GM12878 (cell line): ENCODE measurements around the gene SCARB2. TPM values are rescaled to one million over a fixed set of nuclear protein-coding genes. Genes with fewer than 3 reads are reported as not detected.

Experiments
- ATAC-seq: fragments of 200-7000 bp; cut with Tn5 transposase; 3 replicates; pipeline ENCODE4 v1.9.1; 2020; ENCODE audit warnings: mild to moderate bottlenecking, moderate library complexity
- BruUV-seq: library from RNA; stranded (reverse); fragments of 400-500 nt; replicated peaks from 2 replicates; lab custom pipeline; 2021; lab: Mats Ljungman, UMichigan
- CTCF ChIA-PET: fragments of 300-600 bp; sonication (Branson Sonifier 250); formaldehyde crosslinking; extraction: SDS; loops from one replicate; lab custom pipeline; 2021; ENCODE audit warnings: inconsistent platforms; lab: Yijun Ruan, JAX
- POLR2A ChIA-PET: fragments of 350-600 bp; formaldehyde crosslinking; extraction: SDS; loops from one replicate; lab custom pipeline; 2021; ENCODE audit warnings: inconsistent platforms; lab: Charles Lee
- RAD21 ChIA-PET: fragments of 300-600 bp; sonication (Branson Sonifier 250); formaldehyde crosslinking; loops from one replicate; lab custom pipeline; 2023; ENCODE audit warnings: antibody characterized with exemption; ENCODE audit not compliant: unreplicated experiment; lab: Charles Lee
- SMC1A ChIA-PET: fragments of 300-600 bp; sonication (Branson Sonifier 250); formaldehyde crosslinking; loops from one replicate; lab custom pipeline; 2023; ENCODE audit not compliant: unreplicated experiment, uncharacterized antibody; lab: Charles Lee
- DNase-seq: peaks from one replicate; pipeline ENCODE4 v3.0.0-alpha.2; 2011; ENCODE audit warnings: low read depth, low spot score
- FAIRE-seq: peaks from 3 replicates; lab custom pipeline; 2011; peaks lifted over from hg19 to GRCh38; lab: Jason Lieb, UNC
- H2AFZ ChIP-seq: 2 replicates; pipeline ENCODE4 v1.6.0; 2011; ENCODE audit warnings: low read depth, low read length, control low read depth; ENCODE audit not compliant: control insufficient read depth
- H3K27ac ChIP-seq: 2 replicates; pipeline ENCODE4 v1.5.1; 2011; ENCODE audit warnings: control low read depth; ENCODE audit not compliant: control insufficient read depth, insufficient read depth
- H3K27me3 ChIP-seq, 2 experiments: replicated peaks in 1 of 2; 2 replicates each; pipeline versions ENCODE4 v1.6.0 to v1.6.1; 2011; ENCODE audit warnings: low read length in 1 of 2; ENCODE audit not compliant: control insufficient read depth in 2 of 2, insufficient read depth in 2 of 2
- H3K36me3 ChIP-seq, 2 experiments: 2 replicates each; pipeline ENCODE4 v1.5.1; 2011; ENCODE audit warnings: low read length in 1 of 2; ENCODE audit not compliant: control insufficient read depth in 2 of 2, insufficient read depth in 2 of 2
- H3K4me1 ChIP-seq: 2 replicates; pipeline ENCODE4 v1.6.1; 2011; ENCODE audit warnings: mild to moderate bottlenecking, low read length, moderate library complexity, mixed read lengths; ENCODE audit not compliant: control insufficient read depth, insufficient read depth
- H3K4me2 ChIP-seq: 2 replicates; pipeline ENCODE4 v1.6.0; 2011; ENCODE audit warnings: control low read depth; ENCODE audit not compliant: control insufficient read depth, insufficient read depth
- H3K4me3 ChIP-seq: fragments of 200-600 bp; sonication (generic); 2 replicates; pipeline ENCODE4 v1.5.1; 2016
- H3K79me2 ChIP-seq: 2 replicates; pipeline ENCODE4 v1.6.0; 2011; ENCODE audit warnings: low read length; ENCODE audit not compliant: control insufficient read depth, insufficient read depth
- H3K9ac ChIP-seq: 2 replicates; pipeline ENCODE4 v1.8.0; 2011; ENCODE audit warnings: low read length, control low read depth, mixed read lengths; ENCODE audit not compliant: control insufficient read depth, insufficient read depth
- H3K9me3 ChIP-seq: replicated peaks from 3 replicates; pipeline ENCODE4 v1.5.1; 2011; ENCODE audit warnings: mild to moderate bottlenecking, low read length; ENCODE audit not compliant: control insufficient read depth, insufficient read depth
- H4K20me1 ChIP-seq: 2 replicates; pipeline ENCODE4 v1.6.0; 2011; ENCODE audit not compliant: control insufficient read depth, insufficient read depth
- BACH1 ChIP-seq: fragments of 450-650 bp; IDR thresholded peaks from 2 replicates; pipeline ENCODE4 v1.6.1; 2017; ENCODE audit warnings: mild to moderate bottlenecking, borderline replicate concordance
- BCL3 ChIP-seq: IDR thresholded peaks from 2 replicates; pipeline ENCODE4 v1.6.1; 2011; ENCODE audit warnings: borderline replicate concordance, low read depth, mild to moderate bottlenecking, moderate library complexity, low read length; ENCODE audit not compliant: insufficient read depth, poor library complexity, severe bottlenecking
- CBFB ChIP-seq: IDR thresholded peaks from 2 replicates; pipeline ENCODE4 v1.6.1; 2016; ENCODE audit warnings: antibody characterized with exemption, low read depth
- CBX5 ChIP-seq: sonication (generic); IDR thresholded peaks from 2 replicates; pipeline ENCODE4 v1.6.1; 2016; ENCODE audit warnings: low read depth, moderate library complexity, mild to moderate bottlenecking, inconsistent platforms
- CHD1 ChIP-seq: IDR thresholded peaks from 2 replicates; pipeline ENCODE4 v1.6.1; 2012; ENCODE audit warnings: low read depth, low read length, improper control_type of control experiment
- ESRRA ChIP-seq: IDR thresholded peaks from 2 replicates; pipeline ENCODE4 v1.6.1; 2012; ENCODE audit warnings: mild to moderate bottlenecking, low read length, improper control_type of control experiment
- IRF4 ChIP-seq: IDR thresholded peaks from 2 replicates; pipeline ENCODE4 v1.6.1; 2011; ENCODE audit warnings: low read depth, low read length
- KAT2A ChIP-seq: conservative IDR thresholded peaks from 2 replicates; pipeline ENCODE4 v1.6.1; 2011; ENCODE audit warnings: low read depth, low read length; ENCODE audit not compliant: control insufficient read depth
- LARP7 ChIP-seq: fragments of 450-650 bp; IDR thresholded peaks from 2 replicates; pipeline ENCODE4 v1.6.1; 2017; ENCODE audit warnings: mild to moderate bottlenecking
- MYB ChIP-seq: fragments of 150-350 bp; IDR thresholded peaks from 2 replicates; pipeline ENCODE4 v1.6.1; 2014; ENCODE audit warnings: mild to moderate bottlenecking, low read depth, low read length, borderline replicate concordance
- RCOR1 ChIP-seq: conservative IDR thresholded peaks from 2 replicates; pipeline ENCODE4 v1.6.1; 2012; ENCODE audit warnings: low read depth, low read length, improper control_type of control experiment
- SIN3A ChIP-seq: IDR thresholded peaks from 2 replicates; pipeline ENCODE4 v1.6.1; 2012; ENCODE audit warnings: low read depth, low read length, improper control_type of control experiment
- ZNF274 ChIP-seq: IDR thresholded peaks from one replicate; pipeline ENCODE4 v1.8.0; 2011; ENCODE audit not compliant: insufficient read length, insufficient read depth
- ZSCAN29 ChIP-seq: fragments of 450-650 bp; IDR thresholded peaks from 2 replicates; pipeline ENCODE4 v1.6.1; 2017; ENCODE audit warnings: mild to moderate bottlenecking, moderate library complexity
- WGBS: methylation state at CpG from one replicate; pipeline ENCODE4 v1.1.6; 2016; ENCODE audit warnings: low lambda C conversion rate; ENCODE audit not compliant: insufficient replicate concordance, insufficient coverage; ENCODE audit errors: missing lambda C conversion rate; 5-methylcytosine and 5-hydroxymethylcytosine counted together
- in situ Hi-C: fragments of 300-500 bp; cut with MboI; formaldehyde crosslinking; loops from 9 replicates; pipeline ENCODE4 v1.14.3; 2018; ENCODE audit warnings: mixed read lengths
- intact Hi-C: fragments of 100-400 bp; cut with micrococcal nuclease; formaldehyde crosslinking; loops from one replicate; pipeline ENCODE4 v1.14.2; 2022; ENCODE audit not compliant: unreplicated experiment
- polyA plus RNA-seq, 11 experiments: library from polyadenylated mRNA; depleted of rRNA in 4 of 11; unstranded in 6 of 11; stranded (reverse) in 5 of 11; fragments of >200 nt; fragmentation: Nextera tagmentation in 4 of 11; fragmentation: Illumina TruSeq in 1 of 11; extraction: Ambion mirVana in 4 of 11; extraction: Trizol in 1 of 11; gene quantifications; 1 replicate in 1 of 11; 2 replicates in 10 of 11; pipeline versions ENCODE4 v1.2.1 to v1.2.3, GENCODE V29; 2011 to 2016; ENCODE audit warnings: inconsistent platforms in 2 of 11, missing spikeins in 2 of 11, low read depth in 1 of 11
- total RNA-seq, 4 experiments: library from RNA; depleted of rRNA in 3 of 4; stranded (reverse); fragments of >200 nt in 3 of 4; fragmentation: Illumina TruSeq in 1 of 4; extraction: Trizol in 1 of 4; gene quantifications; 2 replicates each; pipeline versions ENCODE4 v1.2.1 to v1.2.3, GENCODE V29; 2013 to 2021

Gene SCARB2
- total and polyA plus RNA-seq, 10 of the 15 experiments (the other 5 are each of a cell fraction or from before 2014, with no cell fraction given): 2.1 to 11.7 (median 9.5) TPM

GRCh38 chr4:76260571-76260970, 46.9 kb upstream of the SCARB2 start:
- POLR2A ChIA-PET: no interaction called here
- DNase-seq: no peak

More at GRCh38 chr4:76260571-76260970, 46.9 kb upstream of the SCARB2 start:
- ChIA-PET CTCF (interaction anchor here (1.0 to 1.2 kb wide), 2 partner anchors 81 to 497 kb away, joined by 3 to 4 read pairs; no protein-coding TSS in a partner anchor), SMC1A (interaction anchor here (0.8 kb wide), 1 partner anchor 81 kb away, joined by 3 read pairs; no protein-coding TSS in a partner anchor), RAD21 (no interaction called here)
- in situ Hi-C loops (no loop called here), intact Hi-C loops (no loop called here)
- H3K4me1 ChIP-seq: no peaks in the 10 kb centered on the region
- 0% methylated on average over 1 of the region's 1 CpG for WGBS
- no peak overlapping the region for H2AFZ ChIP-seq
- no peak for FAIRE-seq
- BruUV-seq: no TSS peak
- no peaks in the 10 kb centered on the region for H3K27me3 ChIP-seq
- TF ChIP-seq IRF4: no peak
- TF ChIP-seq BCL3: no peak
- no peak for TF ChIP-seq KAT2A
- no peak for TF ChIP-seq CBX5
- TF ChIP-seq ZNF274: no peak
- no peak for TF ChIP-seq CBFB
- TF ChIP-seq BACH1: no peak
- TF ChIP-seq SIN3A: no peak
- TF ChIP-seq CHD1: no peak
- TF ChIP-seq LARP7: no peak
- TF ChIP-seq ESRRA: no peak
- TF ChIP-seq RCOR1: no peak
- TF ChIP-seq MYB: no peak
- TF ChIP-seq ZSCAN29: no peak
- no peak overlapping the region for H3K27ac ChIP-seq
- no peaks in the 10 kb centered on the region for H3K9me3 ChIP-seq
- H3K4me2 ChIP-seq: no peak overlapping the region
- no peak overlapping the region for H3K9ac ChIP-seq
- H4K20me1 ChIP-seq: no peaks in the 10 kb centered on the region
- no peaks in the 10 kb centered on the region for H3K79me2 ChIP-seq
- no peak overlapping the region for H3K4me3 ChIP-seq
- no peak for ATAC-seq
- no peaks in the 10 kb centered on the region for H3K36me3 ChIP-seq
